DND-41 (cell line): ENCODE measurements around the gene TNIP2.

Experiments
- ATAC-seq: fragments of 200-7000 bp; cut with Tn5 transposase; 3 replicates; pipeline ENCODE4 v1.9.1; 2021; ENCODE audit warnings: low read depth; ENCODE audit not compliant: insufficient read depth
- DNase-seq: peaks from one replicate; pipeline ENCODE4 v3.0.0-alpha.2; 2020
- H2AFZ ChIP-seq: 2 replicates; pipeline ENCODE4 v1.6.0; 2012; ENCODE audit warnings: low read depth, low read length
- H3K27ac ChIP-seq: 2 replicates; pipeline ENCODE4 v1.5.1; 2012; ENCODE audit warnings: low read length, inconsistent platforms
- H3K27me3 ChIP-seq: fragments of 200-600 bp; sonication (generic); 2 replicates; pipeline ENCODE4 v1.6.0; 2012; ENCODE audit warnings: low read length, mild to moderate bottlenecking, inconsistent platforms; ENCODE audit not compliant: insufficient read depth, poor library complexity
- H3K36me3 ChIP-seq: 2 replicates; pipeline ENCODE4 v1.5.1; 2012; ENCODE audit warnings: low read length, inconsistent platforms; ENCODE audit not compliant: insufficient read depth
- H3K4me1 ChIP-seq: 2 replicates; pipeline ENCODE4 v1.5.1; 2012; ENCODE audit warnings: mild to moderate bottlenecking, low read length; ENCODE audit not compliant: insufficient read depth
- H3K4me2 ChIP-seq: 2 replicates; pipeline ENCODE4 v1.6.0; 2012; ENCODE audit warnings: mild to moderate bottlenecking, moderate library complexity, low read length, inconsistent platforms; ENCODE audit not compliant: insufficient read depth
- H3K4me3 ChIP-seq, 2 experiments: fragments of 200-600 bp in 1 of 2; shearing (Covaris generic) in 1 of 2; 2 replicates each; pipeline ENCODE4 v1.5.1; 2012 to 2016; ENCODE audit warnings: inconsistent platforms in 2 of 2, low read length in 2 of 2, mild to moderate bottlenecking in 2 of 2, low read depth in 1 of 2, moderate library complexity in 1 of 2
- H3K79me2 ChIP-seq: 2 replicates; pipeline ENCODE4 v1.6.0; 2012; ENCODE audit warnings: low read length, inconsistent platforms; ENCODE audit not compliant: insufficient read depth
- H3K9ac ChIP-seq: 2 replicates; pipeline ENCODE4 v1.6.0; 2012; ENCODE audit warnings: low read depth, mild to moderate bottlenecking, inconsistent platforms, low read length, moderate library complexity
- H3K9me3 ChIP-seq: 2 replicates; pipeline ENCODE4 v1.5.1; 2012; ENCODE audit warnings: low read length, moderate library complexity, mild to moderate bottlenecking, inconsistent platforms; ENCODE audit not compliant: insufficient read depth, severe bottlenecking
- H4K20me1 ChIP-seq: 2 replicates; pipeline ENCODE4 v1.6.0; 2012; ENCODE audit warnings: low read length; ENCODE audit not compliant: insufficient read depth
- EZH2 ChIP-seq: IDR thresholded peaks from 3 replicates; pipeline ENCODE4 v1.6.1; 2012; ENCODE audit warnings: borderline replicate concordance, low read depth, mild to moderate bottlenecking, moderate library complexity, low read length, inconsistent platforms; ENCODE audit not compliant: severe bottlenecking
- TF ChIP-seq, protein P1 (sequence below): IDR thresholded peaks from 2 replicates; pipeline ENCODE4 v1.5.1; 2012; ENCODE audit warnings: borderline replicate concordance, low read length, moderate library complexity, mild to moderate bottlenecking; ENCODE audit not compliant: poor library complexity, severe bottlenecking; ENCODE audit errors: extremely low read depth

TNIP2 gene

DNA sequence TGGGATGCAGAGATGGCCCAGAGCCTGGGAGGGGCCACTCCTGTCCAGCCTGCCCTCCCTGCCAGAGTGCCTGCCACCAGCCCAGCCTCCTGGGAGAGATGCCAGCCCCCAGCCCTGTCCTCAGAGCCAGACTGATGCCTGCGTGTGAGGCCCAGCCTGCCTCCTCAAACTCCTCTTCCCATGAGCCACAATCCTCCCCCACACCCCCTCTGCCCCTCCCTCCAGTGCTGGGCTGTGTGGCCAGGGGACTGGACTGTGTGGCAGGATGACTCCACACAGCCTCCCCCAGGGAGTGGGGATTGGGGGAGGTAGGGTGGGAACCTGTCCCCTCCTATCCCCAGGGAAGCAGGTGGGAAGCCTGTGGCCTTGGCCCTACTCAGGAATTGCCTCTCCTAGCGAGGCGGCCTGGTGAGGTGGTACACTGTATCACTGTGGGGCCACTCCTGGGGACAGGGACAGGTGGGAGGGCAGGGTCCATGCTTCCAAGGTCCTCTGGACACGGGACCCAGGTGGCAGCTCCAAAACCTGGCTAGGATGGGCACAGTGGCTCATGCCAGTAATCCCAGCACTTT, 32.5 kb upstream of the TNIP2 start:
- H3K4me2 ChIP-seq, result no peak overlapping the region

DNA sequence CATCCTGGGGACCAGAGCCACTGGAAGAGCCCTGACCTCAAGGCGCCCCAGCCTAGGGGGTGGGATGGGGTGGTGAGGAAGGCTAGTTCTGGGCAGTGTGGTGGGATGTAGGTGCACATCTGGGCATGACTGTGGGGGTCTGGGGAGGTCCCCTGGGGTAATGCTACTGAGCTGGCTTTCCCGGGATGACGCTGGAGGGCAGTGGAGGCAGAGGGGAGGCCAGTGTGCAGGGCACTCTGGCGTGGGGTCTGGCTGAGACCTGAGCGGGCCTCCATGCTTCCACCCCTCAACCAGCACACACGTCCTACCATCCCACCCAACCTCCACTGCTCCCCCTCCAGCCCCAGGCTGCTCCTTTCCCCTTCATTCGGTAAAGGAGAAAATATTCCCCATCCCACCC, 32.0 kb upstream of the TNIP2 start:
- no peaks in the 10 kb centered on the region for H3K36me3 ChIP-seq
- TF ChIP-seq EZH2, result no peak
- TF ChIP-seq, protein P1, sequence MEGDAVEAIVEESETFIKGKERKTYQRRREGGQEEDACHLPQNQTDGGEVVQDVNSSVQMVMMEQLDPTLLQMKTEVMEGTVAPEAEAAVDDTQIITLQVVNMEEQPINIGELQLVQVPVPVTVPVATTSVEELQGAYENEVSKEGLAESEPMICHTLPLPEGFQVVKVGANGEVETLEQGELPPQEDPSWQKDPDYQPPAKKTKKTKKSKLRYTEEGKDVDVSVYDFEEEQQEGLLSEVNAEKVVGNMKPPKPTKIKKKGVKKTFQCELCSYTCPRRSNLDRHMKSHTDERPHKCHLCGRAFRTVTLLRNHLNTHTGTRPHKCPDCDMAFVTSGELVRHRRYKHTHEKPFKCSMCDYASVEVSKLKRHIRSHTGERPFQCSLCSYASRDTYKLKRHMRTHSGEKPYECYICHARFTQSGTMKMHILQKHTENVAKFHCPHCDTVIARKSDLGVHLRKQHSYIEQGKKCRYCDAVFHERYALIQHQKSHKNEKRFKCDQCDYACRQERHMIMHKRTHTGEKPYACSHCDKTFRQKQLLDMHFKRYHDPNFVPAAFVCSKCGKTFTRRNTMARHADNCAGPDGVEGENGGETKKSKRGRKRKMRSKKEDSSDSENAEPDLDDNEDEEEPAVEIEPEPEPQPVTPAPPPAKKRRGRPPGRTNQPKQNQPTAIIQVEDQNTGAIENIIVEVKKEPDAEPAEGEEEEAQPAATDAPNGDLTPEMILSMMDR, result no peak
- no peak overlapping the region for H3K4me2 ChIP-seq
- no peak overlapping the region for H3K9ac ChIP-seq
- H3K4me1 ChIP-seq, result peaks cover 5% of the 10 kb centered on the region; the same call in 1 of the 2 replicates
- no peak overlapping the region for H3K27ac ChIP-seq
- H3K4me3 ChIP-seq, result no peak overlapping the region
- H3K9me3 ChIP-seq, result no peaks in the 10 kb centered on the region
- H4K20me1 ChIP-seq, result no peaks in the 10 kb centered on the region
- ATAC-seq (no peak), DNase-seq (no peak)
- H3K79me2 ChIP-seq, result no peaks in the 10 kb centered on the region
- no peak overlapping the region for H2AFZ ChIP-seq
- no peaks in the 10 kb centered on the region for H3K27me3 ChIP-seq

More for the DNA sequence above, 32.5 kb upstream of the TNIP2 start:
- Histone ChIP-seq H2AFZ (no peak overlapping the region), H3K9me3 (no peaks in the 10 kb centered on the region), H3K36me3 (no peaks in the 10 kb centered on the region), H3K79me2 (no peaks in the 10 kb centered on the region), H3K27ac (no peak overlapping the region), H3K4me1 (peaks cover 5% of the 10 kb centered on the region; the same call in 1 of the 2 replicates), H3K9ac (no peak overlapping the region), H3K27me3 (no peaks in the 10 kb centered on the region), H3K4me3 (no peak overlapping the region), H4K20me1 (no peaks in the 10 kb centered on the region)
- no peak for ATAC-seq
- no peak for DNase-seq
- TF ChIP-seq EZH2, result no peak
- TF ChIP-seq, protein P1, result no peak

DNA sequence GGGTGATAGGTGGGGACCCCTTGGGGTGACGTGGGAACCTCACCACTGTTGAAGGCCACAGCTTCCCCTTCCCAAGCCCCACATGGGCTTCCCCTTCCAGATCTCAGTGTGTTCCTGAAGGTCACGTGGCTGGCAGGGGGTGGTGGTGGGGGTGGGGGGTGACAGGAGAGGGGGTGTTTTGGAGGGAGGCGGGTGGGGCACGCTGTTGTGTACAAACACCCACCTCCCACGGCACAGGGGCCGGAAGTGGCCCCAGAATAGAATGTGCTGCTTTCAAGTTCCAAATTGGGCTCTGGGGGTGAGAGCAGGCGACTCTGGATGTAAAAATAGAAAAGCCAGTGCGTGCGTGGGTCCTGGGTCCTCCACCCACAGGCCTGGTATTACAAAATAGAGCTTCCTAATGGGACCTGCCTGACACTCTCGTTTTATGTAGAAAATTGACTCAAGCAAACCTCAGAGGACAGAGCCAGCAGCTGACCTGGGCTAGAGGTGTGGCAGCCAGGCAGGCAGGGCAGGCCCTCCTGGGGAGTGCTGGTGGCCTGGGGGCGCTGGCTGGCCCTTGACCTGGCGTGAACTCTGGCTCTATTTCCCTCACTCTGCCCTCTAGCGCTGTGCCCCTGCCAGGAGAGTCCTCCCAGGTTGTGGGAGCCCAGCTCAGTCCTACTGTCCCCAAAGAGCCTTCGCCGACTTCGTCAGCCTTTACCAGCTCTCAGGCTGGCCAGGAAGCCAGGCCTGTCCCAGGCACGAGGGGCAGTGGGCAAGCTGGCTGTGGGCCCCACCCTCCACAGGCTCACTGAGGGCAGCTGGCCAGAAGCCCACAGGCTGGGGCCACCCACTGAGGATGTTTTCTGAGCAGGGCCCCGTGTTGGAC, 31.3 kb upstream of the TNIP2 start:
- no peak overlapping the region for H3K9ac ChIP-seq

More for the DNA sequence above, 31.3 kb upstream of the TNIP2 start:
- Histone ChIP-seq H2AFZ (no peak overlapping the region), H3K36me3 (no peaks in the 10 kb centered on the region), H3K9me3 (no peaks in the 10 kb centered on the region), H3K27me3 (no peaks in the 10 kb centered on the region), H3K4me1 (peaks cover 5% of the 10 kb centered on the region; the same call in 1 of the 2 replicates), H3K79me2 (no peaks in the 10 kb centered on the region), H3K4me3 (no peak overlapping the region), H3K4me2 (no peak overlapping the region), H4K20me1 (no peaks in the 10 kb centered on the region), H3K27ac (no peak overlapping the region)
- DNase-seq (no peak), ATAC-seq (no peak)
- TF ChIP-seq, protein P1, result no peak
- TF ChIP-seq EZH2, result no peak
